ENCODE measurements around the gene SEMA5B.

GRCh38 chr3:123075359-123075758, 47.8 kb upstream of the SEMA5B start:
- TF ChIP-seq EZH2 (IDR thresholded peaks at IDR 0.05; ENCODE audit: borderline replicate concordance, insufficient read depth, low read length, poor library complexity, severe bottlenecking) (no peak), REST (IDR thresholded peaks at IDR 0.05; ENCODE audit: borderline replicate concordance) (no peak)
